ENCODE results near the gene PCDHA11.
"Not testable (repeated sequence)": the region's sequence is repeated elsewhere in the genome, so short reads cannot be mapped to it uniquely, and the experiment has no call there.

The PCDHA11 gene

DNA sequence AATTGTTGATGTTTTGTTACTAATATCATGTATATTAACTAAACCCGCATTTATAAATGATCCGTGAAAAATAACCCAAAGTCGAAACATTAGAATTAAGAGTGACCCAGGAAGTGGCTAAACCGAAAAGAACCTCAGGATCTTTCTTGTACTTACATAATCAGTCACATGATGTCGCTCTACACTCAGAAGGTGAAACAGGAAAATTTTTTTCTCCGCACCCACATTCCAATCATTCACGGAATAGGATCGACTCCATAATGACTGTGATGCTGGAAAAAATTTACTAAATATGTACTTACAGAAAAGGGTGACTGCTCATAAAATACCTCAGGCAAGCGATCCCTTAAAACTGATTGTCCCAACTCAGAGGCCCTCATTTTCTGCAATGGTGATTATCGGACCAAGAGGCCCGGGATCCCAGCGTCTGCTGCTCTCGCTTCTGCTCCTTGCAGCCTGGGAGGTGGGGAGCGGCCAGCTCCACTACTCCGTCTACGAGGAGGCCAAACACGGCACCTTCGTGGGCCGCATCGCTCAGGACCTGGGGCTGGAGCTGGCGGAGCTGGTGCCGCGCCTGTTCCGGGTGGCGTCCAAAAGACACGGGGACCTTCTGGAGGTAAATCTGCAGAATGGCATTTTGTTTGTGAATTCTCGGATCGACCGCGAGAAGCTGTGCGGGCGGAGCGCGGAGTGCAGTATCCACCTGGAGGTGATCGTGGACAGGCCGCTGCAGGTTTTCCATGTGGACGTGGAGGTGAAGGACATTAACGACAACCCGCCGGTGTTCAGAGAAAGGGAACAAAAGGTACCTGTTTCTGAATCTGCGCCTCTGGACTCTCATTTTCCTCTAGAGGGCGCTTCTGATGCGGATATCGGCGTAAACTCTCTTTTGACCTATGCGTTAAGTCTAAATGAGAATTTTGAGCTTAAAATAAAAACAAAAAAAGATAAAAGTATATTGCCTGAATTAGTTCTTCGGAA lies 6.6 kb downstream of the PCDHA11 start, which contains the start of gene PCDHA12:
Gene PCDHA12, plus strand, starts transcription at position 224 of the 981 bp plus-strand sequence. Its CDS starts 165 bp downstream, at position 389.
- no peak for DNase-seq
- Mint-ChIP-seq H3K4me1 (ENCODE audit: low read depth) (no peaks in the 10 kb centered on the region), H3K9me3 (peaks cover 37% of the 10 kb centered on the region), H3K27me3 (peaks cover 57% of the 10 kb centered on the region), H3K4me3 (no peak within 1 kb of the TSS), H3K27ac (no peak within 1 kb of the TSS), H3K36me3 (ENCODE audit: low read depth) (peaks cover 3% of the 10 kb centered on the region)

DNA sequence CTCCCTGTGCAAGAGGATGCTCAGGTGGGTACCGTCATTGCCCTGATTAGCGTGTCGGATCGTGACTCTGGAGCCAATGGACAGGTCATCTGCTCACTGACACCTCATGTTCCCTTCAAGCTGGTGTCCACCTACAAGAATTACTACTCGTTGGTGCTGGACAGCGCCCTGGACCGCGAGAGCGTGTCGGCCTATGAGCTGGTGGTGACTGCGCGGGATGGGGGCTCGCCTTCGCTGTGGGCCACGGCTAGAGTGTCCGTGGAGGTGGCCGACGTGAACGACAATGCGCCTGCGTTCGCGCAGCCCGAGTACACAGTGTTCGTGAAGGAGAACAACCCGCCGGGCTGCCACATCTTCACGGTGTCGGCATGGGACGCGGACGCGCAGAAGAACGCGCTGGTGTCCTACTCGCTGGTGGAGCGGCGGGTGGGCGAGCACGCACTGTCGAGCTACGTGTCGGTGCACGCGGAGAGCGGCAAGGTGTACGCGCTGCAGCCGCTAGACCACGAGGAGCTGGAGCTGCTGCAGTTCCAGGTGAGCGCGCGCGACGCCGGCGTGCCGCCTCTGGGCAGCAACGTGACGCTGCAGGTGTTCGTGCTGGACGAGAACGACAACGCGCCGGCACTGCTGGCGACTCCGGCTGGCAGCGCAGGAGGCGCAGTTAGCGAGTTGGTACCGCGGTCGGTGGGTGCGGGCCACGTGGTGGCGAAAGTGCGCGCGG lies 7.9 kb downstream of the PCDHA11 start:
- not testable (repeated sequence) for H3K4me3 Mint-ChIP-seq; H3K4me1 Mint-ChIP-seq (ENCODE audit: low read depth); H3K36me3 Mint-ChIP-seq (ENCODE audit: low read depth); DNase-seq; H3K27ac Mint-ChIP-seq
- Mint-ChIP-seq H3K9me3 (peaks cover 41% of the 10 kb centered on the region), H3K27me3 (peaks cover 58% of the 10 kb centered on the region)

GRCh38 chr5:140877262-140877581 lies 8.5 kb downstream of the PCDHA11 start:
- no peak overlapping the region for H3K27ac Mint-ChIP-seq
- no peak overlapping the region for H3K4me3 Mint-ChIP-seq
- H3K27me3 Mint-ChIP-seq = peaks cover 60% of the 10 kb centered on the region
- peaks cover 42% of the 10 kb centered on the region for H3K9me3 Mint-ChIP-seq
- peaks cover 3% of the 10 kb centered on the region for H3K36me3 Mint-ChIP-seq (ENCODE audit: low read depth)
- H3K4me1 Mint-ChIP-seq (ENCODE audit: low read depth) = no peaks in the 10 kb centered on the region
- DNase-seq = no peak

- peaks cover 5% of the 10 kb centered on the region for H3K36me3 Mint-ChIP-seq (ENCODE audit: low read depth)
- peaks cover 25% of the 10 kb centered on the region for H3K9me3 Mint-ChIP-seq
- no peak for DNase-seq
- no peak within 1 kb of the TSS for H3K4me3 Mint-ChIP-seq
- H3K4me1 Mint-ChIP-seq (ENCODE audit: low read depth) = no peaks in the 10 kb centered on the region
- no peak within 1 kb of the TSS for H3K27ac Mint-ChIP-seq
- H3K27me3 Mint-ChIP-seq = peaks cover 37% of the 10 kb centered on the region
These were observed 13.3 kb downstream of the PCDHA11 start, which contains the start of gene PCDHA13 for GRCh38 chr5:140881889-140882590. TSS of gene PCDHA13 (plus strand) at chr5:140882124. CDS start at chr5:140882269, 145 bp downstream.

DNA sequence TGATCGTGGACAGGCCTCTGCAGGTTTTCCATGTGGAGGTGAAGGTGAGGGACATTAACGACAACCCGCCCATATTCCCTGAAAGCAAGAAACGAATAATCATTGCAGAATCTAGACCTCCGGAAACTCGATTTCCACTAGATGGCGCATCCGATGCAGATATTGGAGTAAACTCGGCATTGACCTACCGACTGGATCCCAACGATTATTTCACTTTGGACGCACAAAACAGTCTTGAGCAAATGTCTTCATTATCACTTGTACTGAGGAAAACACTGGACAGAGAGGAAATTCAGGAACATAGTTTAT lies 13.8 kb downstream of the PCDHA11 start:
- Mint-ChIP-seq H3K4me3 (no peak overlapping the region), H3K9me3 (peaks cover 28% of the 10 kb centered on the region), H3K4me1 (ENCODE audit: low read depth) (no peaks in the 10 kb centered on the region), H3K27me3 (peaks cover 32% of the 10 kb centered on the region), H3K27ac (no peak overlapping the region), H3K36me3 (ENCODE audit: low read depth) (peaks cover 5% of the 10 kb centered on the region)
- DNase-seq = no peak

DNA sequence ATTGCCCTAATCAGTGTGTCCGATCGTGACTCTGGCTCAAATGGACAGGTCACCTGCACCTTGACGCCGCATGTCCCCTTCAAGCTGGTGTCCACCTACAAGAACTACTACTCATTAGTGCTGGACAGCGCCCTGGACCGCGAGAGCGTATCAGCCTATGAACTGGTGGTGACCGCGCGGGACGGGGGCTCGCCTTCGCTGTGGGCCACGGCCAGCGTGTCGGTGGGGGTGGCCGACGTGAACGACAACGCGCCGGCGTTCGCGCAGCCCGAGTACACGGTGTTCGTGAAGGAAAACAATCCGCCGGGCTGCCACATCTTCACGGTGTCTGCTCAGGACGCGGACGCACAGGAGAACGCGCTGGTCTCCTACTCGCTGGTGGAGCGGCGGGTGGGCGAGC lies 14.6 kb downstream of the PCDHA11 start:
- Mint-ChIP-seq H3K27me3 (peaks cover 29% of the 10 kb centered on the region), H3K4me1 (ENCODE audit: low read depth) (no peaks in the 10 kb centered on the region), H3K9me3 (peaks cover 23% of the 10 kb centered on the region), H3K36me3 (ENCODE audit: low read depth) (peaks cover 5% of the 10 kb centered on the region), H3K27ac (no peak overlapping the region), H3K4me3 (no peak overlapping the region)
- no peak for DNase-seq

DNA sequence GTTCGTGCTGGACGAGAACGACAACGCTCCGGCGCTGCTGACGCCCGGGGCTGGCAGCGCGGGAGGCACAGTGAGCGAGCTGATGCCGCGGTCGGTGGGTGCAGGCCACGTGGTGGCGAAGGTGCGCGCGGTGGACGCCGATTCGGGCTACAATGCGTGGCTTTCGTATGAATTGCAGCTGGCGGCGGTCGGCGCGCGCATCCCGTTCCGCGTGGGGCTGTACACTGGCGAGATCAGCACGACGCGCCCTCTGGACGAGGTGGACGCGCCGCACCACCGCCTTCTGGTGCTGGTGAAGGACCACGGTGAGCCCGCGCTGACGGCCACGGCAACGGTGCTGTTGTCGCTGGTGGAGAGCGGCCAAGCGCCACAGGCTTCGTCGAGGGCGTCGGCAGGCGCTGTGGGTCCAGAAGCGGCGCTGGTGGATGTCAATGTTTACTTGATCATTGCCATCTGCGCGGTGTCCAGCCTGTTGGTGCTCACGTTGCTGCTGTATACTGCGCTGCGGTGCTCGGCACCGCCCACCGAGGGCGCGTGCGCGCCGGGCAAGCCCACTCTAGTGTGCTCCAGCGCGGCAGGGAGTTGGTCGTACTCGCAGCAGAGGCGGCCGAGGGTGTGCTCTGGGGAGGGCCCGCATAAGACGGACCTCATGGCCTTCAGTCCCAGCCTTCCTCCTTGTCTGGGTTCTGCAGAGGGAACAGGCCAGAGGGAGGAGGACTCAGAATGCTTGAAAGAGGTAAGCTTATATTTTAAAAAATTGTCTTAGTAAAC lies 15.4 kb downstream of the PCDHA11 start:
- Mint-ChIP-seq H3K9me3 (peaks cover 23% of the 10 kb centered on the region), H3K36me3 (ENCODE audit: low read depth) (peaks cover 5% of the 10 kb centered on the region), H3K4me3 (no peak overlapping the region), H3K27me3 (peaks cover 29% of the 10 kb centered on the region), H3K27ac (no peak overlapping the region), H3K4me1 (ENCODE audit: low read depth) (no peaks in the 10 kb centered on the region)
- DNase-seq = no peak

- Mint-ChIP-seq H3K27ac (no peak overlapping the region), H3K36me3 (ENCODE audit: low read depth) (no peaks in the 10 kb centered on the region), H3K27me3 (peaks cover 6% of the 10 kb centered on the region), H3K4me3 (no peak overlapping the region), H3K9me3 (peaks cover 3% of the 10 kb centered on the region), H3K4me1 (ENCODE audit: low read depth) (no peaks in the 10 kb centered on the region)
- DNase-seq = no peak
These were observed 47.6 kb downstream of the PCDHA11 start for GRCh38 chr5:140916325-140916724.

All from activated T-cell treated with anti-CD3 and anti-CD28 coated beads, Interleukin-2, amount 50 U/mL, for 24 hours (primary cell).